Spleen (tissue), 11 donors: ENCODE measurements around the gene FLAD1. TPM values are rescaled to one million over a fixed set of nuclear protein-coding genes. Genes with fewer than 3 reads are reported as not detected.

Source experiments
- DNase-seq: peaks from one replicate; pipeline ENCODE4 v3.0.0-alpha.2; 2020
- H3K27ac ChIP-seq, 8 donors: fragments of 200-600 bp; sonication (generic) in 7 of 8; 1 replicate in 4 of 8; 2 replicates in 4 of 8; pipeline versions ENCODE4 v1.5.0 to v1.8.0; 2016 to 2021; ENCODE audit warnings: inconsistent platforms in 4 of 8, mild to moderate bottlenecking in 4 of 8, moderate library complexity in 1 of 8
- H3K27me3 ChIP-seq, 7 donors: fragments of 200-600 bp; sonication (generic) in 6 of 7; replicated peaks in 1 of 7; 1 replicate in 4 of 7; 2 replicates in 3 of 7; pipeline versions ENCODE4 v1.5.0 to v1.8.0; 2016 to 2021; ENCODE audit warnings: inconsistent platforms in 3 of 7, mild to moderate bottlenecking in 1 of 7
- H3K36me3 ChIP-seq, 6 donors: fragments of 200-600 bp; sonication (generic) in 5 of 6; 1 replicate in 4 of 6; 2 replicates in 2 of 6; pipeline versions ENCODE4 v1.5.0 to v1.8.0; 2016 to 2021; ENCODE audit warnings: inconsistent platforms in 2 of 6
- H3K4me1 ChIP-seq, 6 donors: fragments of 200-600 bp; sonication (generic) in 5 of 6; 1 replicate in 3 of 6; 2 replicates in 3 of 6; pipeline versions ENCODE4 v1.5.0 to v1.8.0; 2016 to 2021; ENCODE audit warnings: inconsistent platforms in 3 of 6
- H3K4me3 ChIP-seq, 8 donors: fragments of 200-600 bp; sonication (generic) in 7 of 8; 1 replicate in 4 of 8; 2 replicates in 4 of 8; pipeline versions ENCODE4 v1.5.0 to v1.8.0; 2016 to 2021; ENCODE audit warnings: inconsistent platforms in 4 of 8, mild to moderate bottlenecking in 4 of 8, moderate library complexity in 2 of 8
- H3K9me3 ChIP-seq, 8 donors: fragments of 200-600 bp; sonication (generic) in 7 of 8; 1 replicate in 4 of 8; 2 replicates in 4 of 8; pipeline versions ENCODE4 v1.5.0 to v1.8.0; 2016 to 2021; ENCODE audit warnings: inconsistent platforms in 4 of 8
- POLR2A ChIP-seq, 3 donors: fragments of 450-650 bp; IDR thresholded peaks; one replicate each; pipeline ENCODE4 v1.5.1; 2017; ENCODE audit warnings: antibody characterized with exemption in 3 of 3, mild to moderate bottlenecking in 1 of 3
- POLR2AphosphoS5 ChIP-seq, 3 donors: sonication (generic); formaldehyde crosslinking; IDR thresholded peaks; one replicate each; pipeline ENCODE4 v1.5.1; 2017; ENCODE audit warnings: antibody characterized with exemption in 3 of 3
- WGBS, 5 donors: extraction: QIAGEN DNeasy Blood & Tissue Kit in 3 of 5; methylation state at CpG; one replicate each; pipeline versions ENCODE4 v1.1.5 to v1.1.7; 2013 to 2018; 5-methylcytosine and 5-hydroxymethylcytosine counted together
- intact Hi-C: fragments of 100-400 bp; cut with DNase I; formaldehyde crosslinking; loops from one replicate; pipeline ENCODE4 v1.15.0; 2023; ENCODE audit warnings: low total_unique reads
- polyA plus RNA-seq, 3 donors: library from polyadenylated mRNA; stranded (reverse); fragments of 200-250 nt; gene quantifications; one replicate each; pipeline ENCODE4 v1.2.1, GENCODE V29; 2013
- total RNA-seq, 7 donors: library from RNA; depleted of rRNA in 3 of 7; stranded (reverse); fragments of >200 nt in 3 of 7; fragmentation: NEBNext Ultra II Directional in 4 of 7; extraction: Animal tissue kit (Norgen Biotek cat#: 25700) in 4 of 7; gene quantifications; one replicate each; pipeline versions ENCODE4 v1.1.0 to v1.2.1, GENCODE V29; 2016 to 2021
- TF ChIP-seq, protein P1 (sequence below), 11 experiments: fragments of 200-600 bp in 7 of 11; fragments of 450-650 bp in 4 of 11; sonication (generic) in 4 of 11; IDR thresholded peaks in 8 of 11; conservative IDR thresholded peaks in 3 of 11; 1 replicate in 7 of 11; 2 replicates in 4 of 11; pipeline versions ENCODE4 v1.4.0 to v1.8.0; 2016 to 2021; ENCODE audit warnings: antibody characterized with exemption in 11 of 11, inconsistent platforms in 4 of 11, mild to moderate bottlenecking in 1 of 11
- donor health status: healthy with polysubstance abuse.
- donor health status: DM: no; HTN: no; CAD: no; lungs with moderate emphysema.
- donor health status: DM: no; HTN: no; CAD: no.
- donor health status: Bipolar disorder and iron deficiency.
- donor health status: healthy.
- donor health status: DM: no; HTN: no; CAD: no.
- donor health status: DM: yes; HTN: yes; CAD: no.

The FLAD1 gene
- total and polyA plus RNA-seq, 10 donors = 27.1 to 43.4 (median 31.6) TPM

DNA sequence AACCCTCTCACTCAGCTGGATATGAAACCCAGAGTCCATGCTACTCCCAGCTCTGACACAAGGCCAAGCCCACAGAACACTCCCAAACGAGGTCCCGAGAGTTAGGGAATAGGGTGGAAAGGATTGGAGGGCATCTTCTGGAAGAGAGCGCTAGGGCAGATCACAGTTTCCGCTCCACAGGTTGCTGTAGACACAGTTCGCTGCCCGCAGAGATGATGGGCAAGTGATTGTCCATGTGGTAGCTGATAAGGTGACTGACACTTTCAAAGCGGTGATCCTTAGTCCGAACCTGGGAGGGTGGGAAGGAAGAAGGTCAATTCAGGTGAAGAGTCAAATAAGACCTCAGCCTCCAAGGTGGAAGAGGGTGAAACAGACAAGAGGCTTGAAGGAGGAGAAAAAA, 19.5 kb upstream of the FLAD1 start:
- Histone ChIP-seq H3K27me3 (no peaks in the 10 kb centered on the region), H3K4me1 (peaks cover 26 to 95% (median 70%) of the 10 kb centered on the region in 6 donors), H3K36me3 (peaks cover 3 to 75% (median 67%) of the 10 kb centered on the region in 6 donors), H3K27ac (peak overlapping the region in 3 of 8 donors; percentile 96 to 99 (median 98)), H3K4me3 (no peak overlapping the region), H3K9me3 (no peaks in the 10 kb centered on the region)
- intact Hi-C loops = loop anchor here (5.0 kb wide), 1 partner anchor 39 kb away; the partner anchor contains the start of gene ZBTB7B
- no peak for TF ChIP-seq POLR2AphosphoS5 (IDR thresholded peaks at IDR 0.05)
- TF ChIP-seq, protein P1, sequence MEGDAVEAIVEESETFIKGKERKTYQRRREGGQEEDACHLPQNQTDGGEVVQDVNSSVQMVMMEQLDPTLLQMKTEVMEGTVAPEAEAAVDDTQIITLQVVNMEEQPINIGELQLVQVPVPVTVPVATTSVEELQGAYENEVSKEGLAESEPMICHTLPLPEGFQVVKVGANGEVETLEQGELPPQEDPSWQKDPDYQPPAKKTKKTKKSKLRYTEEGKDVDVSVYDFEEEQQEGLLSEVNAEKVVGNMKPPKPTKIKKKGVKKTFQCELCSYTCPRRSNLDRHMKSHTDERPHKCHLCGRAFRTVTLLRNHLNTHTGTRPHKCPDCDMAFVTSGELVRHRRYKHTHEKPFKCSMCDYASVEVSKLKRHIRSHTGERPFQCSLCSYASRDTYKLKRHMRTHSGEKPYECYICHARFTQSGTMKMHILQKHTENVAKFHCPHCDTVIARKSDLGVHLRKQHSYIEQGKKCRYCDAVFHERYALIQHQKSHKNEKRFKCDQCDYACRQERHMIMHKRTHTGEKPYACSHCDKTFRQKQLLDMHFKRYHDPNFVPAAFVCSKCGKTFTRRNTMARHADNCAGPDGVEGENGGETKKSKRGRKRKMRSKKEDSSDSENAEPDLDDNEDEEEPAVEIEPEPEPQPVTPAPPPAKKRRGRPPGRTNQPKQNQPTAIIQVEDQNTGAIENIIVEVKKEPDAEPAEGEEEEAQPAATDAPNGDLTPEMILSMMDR (IDR thresholded peaks at IDR 0.05 in 8 of 11, conservative IDR thresholded peaks at IDR 0.05 in 3 of 11) = no peak
- no peak for TF ChIP-seq POLR2A (IDR thresholded peaks at IDR 0.05)
- DNase-seq = peak; percentile 28
- WGBS, 5 donors = 82 to 88% (median 86%) methylated on average over 8 of the region's 8 CpGs

DNA sequence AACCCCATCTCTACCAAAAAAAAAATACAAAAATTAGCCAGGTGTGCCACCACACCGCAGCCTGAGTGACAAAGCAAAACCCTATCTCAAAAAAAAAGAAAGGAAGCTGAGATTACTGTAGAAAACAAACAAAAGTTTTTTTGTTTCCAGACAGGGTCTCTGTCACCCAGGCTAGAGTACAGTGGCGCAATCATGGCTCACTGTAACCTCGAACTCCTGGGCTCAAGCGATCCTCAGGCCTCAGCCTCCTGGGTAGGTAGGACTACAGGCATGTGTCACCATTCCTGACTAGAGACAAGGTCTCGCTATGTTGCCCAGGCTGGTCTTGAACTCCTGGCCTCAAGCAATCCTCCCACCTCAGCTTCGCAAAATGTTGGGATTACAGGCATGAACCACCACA, 18.8 kb upstream of the FLAD1 start:
- TF ChIP-seq POLR2A (IDR thresholded peaks at IDR 0.05) = no peak
- H3K4me3 ChIP-seq = no peak overlapping the region
- intact Hi-C loops = loop anchor here (5.0 kb wide), 1 partner anchor 38 kb away; the partner anchor contains the start of gene ZBTB7B
- DNase-seq = no peak
- H3K36me3 ChIP-seq = peaks cover 3 to 75% (median 64%) of the 10 kb centered on the region in 6 donors
- WGBS, 5 donors = 82 to 92% (median 87%) methylated on average over 6 of the region's 6 CpGs
- H3K27ac ChIP-seq = peak overlapping the region in 2 of 8 donors; percentile 96 to 99
- H3K9me3 ChIP-seq = no peaks in the 10 kb centered on the region
- peaks cover 30 to 95% (median 73%) of the 10 kb centered on the region in 6 donors for H3K4me1 ChIP-seq
- H3K27me3 ChIP-seq = no peaks in the 10 kb centered on the region

DNA sequence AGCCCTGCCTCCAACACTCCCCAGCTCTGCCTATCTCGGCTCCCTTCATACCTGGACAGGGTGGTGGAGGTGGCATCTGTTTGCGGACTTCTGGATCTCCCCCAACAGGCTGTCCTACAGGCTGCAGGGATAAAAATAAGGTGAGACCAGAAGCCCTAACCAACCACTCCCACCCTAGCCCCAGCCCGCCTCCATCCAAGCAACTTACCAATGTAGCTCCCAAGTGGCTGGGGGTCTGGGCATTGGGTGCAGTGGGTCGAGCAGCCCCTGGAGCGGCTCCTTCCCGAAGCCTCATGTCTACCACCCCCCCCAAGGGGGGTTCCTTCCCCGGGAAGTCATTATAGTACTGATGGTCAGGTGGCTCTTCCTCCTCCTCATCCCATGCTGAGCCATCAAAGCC, 17.0 kb upstream of the FLAD1 start:
- intact Hi-C loops = no loop called here
- WGBS, 5 donors = 82 to 93% (median 91%) methylated on average over 5 to 7 of the region's 7 CpGs

DNA sequence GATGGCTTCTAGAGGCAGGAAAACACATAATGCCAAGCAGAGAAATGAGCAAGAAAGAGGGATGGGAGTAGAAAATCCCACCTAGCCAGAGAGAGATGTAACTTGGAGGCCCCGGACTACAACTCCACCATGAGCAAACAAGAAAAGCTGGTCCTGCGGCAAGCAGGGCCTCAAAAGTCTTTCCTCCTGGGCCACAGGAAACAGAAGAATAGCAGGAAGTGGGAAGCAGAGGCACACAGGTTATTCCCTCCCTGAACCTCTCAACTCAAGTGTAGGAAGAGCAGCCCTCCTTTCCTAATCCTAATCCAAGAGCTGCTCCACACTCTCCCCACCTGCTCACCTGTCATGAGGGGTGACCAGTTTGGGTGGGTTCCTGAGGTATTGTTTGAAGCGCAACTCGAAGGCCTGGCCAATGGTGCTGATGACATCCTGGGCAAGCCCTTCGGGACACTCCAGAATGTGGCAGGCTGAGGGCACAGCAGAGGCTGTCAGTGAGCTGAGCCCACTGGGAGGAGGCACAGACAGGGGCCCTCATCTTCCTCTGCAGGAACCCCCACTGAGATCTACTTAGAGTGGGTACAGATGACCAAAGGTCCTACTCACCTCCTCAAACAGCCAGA, 15.7 kb upstream of the FLAD1 start:
- Histone ChIP-seq H3K27me3 (no peaks in the 10 kb centered on the region), H3K4me1 (peaks cover 33 to 100% (median 81%) of the 10 kb centered on the region in 6 donors), H3K4me3 (no peak overlapping the region), H3K9me3 (no peaks in the 10 kb centered on the region), H3K36me3 (peaks cover 3 to 82% (median 60%) of the 10 kb centered on the region in 6 donors), H3K27ac (peak overlapping the region in 7 of 8 donors; percentile 4 to 100 (median 96))
- WGBS, 5 donors = 64 to 86% (median 81%) methylated on average over 5 of the region's 5 CpGs
- intact Hi-C loops = no loop called here
- DNase-seq = no peak
- no peak for TF ChIP-seq POLR2AphosphoS5 (IDR thresholded peaks at IDR 0.05)
- TF ChIP-seq, protein P1 (IDR thresholded peaks at IDR 0.05 in 8 of 11, conservative IDR thresholded peaks at IDR 0.05 in 3 of 11) = no peak
- TF ChIP-seq POLR2A (IDR thresholded peaks at IDR 0.05) = no peak

More for the DNA sequence above, 17.0 kb upstream of the FLAD1 start:
- H3K4me3 ChIP-seq = no peak overlapping the region
- peak; percentile 66 for DNase-seq
- no peaks in the 10 kb centered on the region for H3K27me3 ChIP-seq
- peak overlapping the region in 4 of 8 donors; percentile 0 to 99 (median 58) for H3K27ac ChIP-seq
- H3K4me1 ChIP-seq = peaks cover 22 to 95% (median 73%) of the 10 kb centered on the region in 6 donors
- TF ChIP-seq, protein P1 (IDR thresholded peaks at IDR 0.05 in 8 of 11, conservative IDR thresholded peaks at IDR 0.05 in 3 of 11) = no peak
- no peak for TF ChIP-seq POLR2AphosphoS5 (IDR thresholded peaks at IDR 0.05)
- no peak for TF ChIP-seq POLR2A (IDR thresholded peaks at IDR 0.05)
- H3K9me3 ChIP-seq = no peaks in the 10 kb centered on the region
- peaks cover 3 to 79% (median 60%) of the 10 kb centered on the region in 6 donors for H3K36me3 ChIP-seq
